GM21515 (cell line): Measurements from ENCODE around the gene SH3BP5L.

Experiments used
- ATAC-seq: cut with Tn5 transposase; IDR thresholded peaks from one replicate; pipeline ENCODE4 v1.9.1; 2021; ENCODE audit not compliant: unreplicated experiment

The SH3BP5L gene

GRCh38 chr1:248782416-248783141 is 43.1 kb downstream of the SH3BP5L start:
- no peak for ATAC-seq

- no peak for ATAC-seq
These were observed 46.4 kb downstream of the SH3BP5L start for GRCh38 chr1:248779350-248779749.

GRCh38 chr1:248778906-248779305 is 46.8 kb downstream of the SH3BP5L start:
- ATAC-seq: no peak

GRCh38 chr1:248776991-248777390 is 48.7 kb downstream of the SH3BP5L start:
- no peak for ATAC-seq

GRCh38 chr1:248775441-248775840 is 50.3 kb downstream of the SH3BP5L start:
- no peak for ATAC-seq
